HG03045 (cell line): ENCODE results near the gene WDR86.

ENCODE experiments used
- ATAC-seq: cut with Tn5 transposase; IDR thresholded peaks from one replicate; pipeline ENCODE4 v1.9.1; 2021; ENCODE audit warnings: mild to moderate bottlenecking, moderate library complexity; ENCODE audit not compliant: unreplicated experiment

WDR86 gene

GRCh38 chr7:151428378-151429236 lies 18.8 kb upstream of the WDR86 start:
- no peak for ATAC-seq

DNA sequence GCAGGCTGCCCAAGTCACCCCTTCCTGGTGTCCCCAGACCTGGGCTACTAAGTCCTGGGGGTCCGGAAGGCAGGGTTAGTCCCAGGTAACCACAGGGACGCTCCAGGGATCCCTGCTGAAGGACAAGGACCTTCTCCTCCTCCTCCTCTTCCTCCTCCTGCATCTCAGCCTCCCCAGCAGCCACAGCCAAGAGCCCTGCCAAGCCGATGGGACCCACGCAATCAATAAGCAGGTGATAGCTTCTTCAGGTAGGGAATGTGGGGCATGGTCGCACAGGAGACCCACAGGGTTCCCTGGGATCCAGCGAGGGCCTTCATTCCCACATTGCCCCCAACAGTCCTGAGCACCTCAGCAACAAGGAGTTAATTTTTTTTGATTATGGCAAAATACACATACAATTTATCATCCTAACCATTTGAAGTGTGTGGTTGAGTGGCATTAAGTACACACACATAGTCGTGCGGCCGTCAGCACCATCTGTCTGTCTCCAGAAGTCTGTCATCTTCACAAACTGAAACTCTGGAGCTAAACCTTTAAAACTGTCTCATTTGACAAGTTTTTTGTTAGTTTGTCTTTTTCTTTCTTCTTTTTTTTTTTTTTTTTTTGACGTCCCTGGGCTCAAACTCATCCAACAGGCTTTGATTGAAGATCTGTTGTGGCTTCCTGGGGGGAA lies 18.0 kb upstream of the WDR86 start:
- ATAC-seq, result no peak

- no peak for ATAC-seq
Measured at GRCh38 chr7:151426904-151427704, 17.3 kb upstream of the WDR86 start.

GRCh38 chr7:151426441-151426903 lies 16.6 kb upstream of the WDR86 start:
- ATAC-seq, result no peak

- ATAC-seq, result no peak
Measured at GRCh38 chr7:151425670-151426440, 16.0 kb upstream of the WDR86 start.

GRCh38 chr7:151424799-151425198 lies 15.0 kb upstream of the WDR86 start:
- ATAC-seq, result no peak

DNA sequence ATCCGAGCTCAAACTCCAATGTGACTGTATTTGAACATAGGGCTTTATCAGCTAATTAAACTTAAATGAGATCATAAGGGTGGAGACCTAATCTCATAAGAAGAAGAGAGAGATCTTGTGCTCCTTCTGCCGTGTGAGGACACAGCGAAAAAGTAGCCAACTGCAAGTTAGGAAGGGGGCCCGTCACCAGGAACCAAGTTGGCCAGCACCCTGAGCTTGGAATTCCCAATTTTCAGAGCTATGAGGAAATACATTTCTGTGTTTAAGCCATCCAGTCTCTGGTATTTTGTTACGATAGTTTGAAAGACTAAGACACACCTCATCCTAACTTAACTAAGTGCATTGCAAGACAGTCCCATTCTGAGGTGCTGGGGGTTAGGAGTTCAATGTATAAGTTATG lies 14.1 kb upstream of the WDR86 start:
- ATAC-seq, result no peak

- ATAC-seq, result no peak
Measured at GRCh38 chr7:151423226-151423625, 13.4 kb upstream of the WDR86 start.

GRCh38 chr7:151422212-151422611 lies 12.4 kb upstream of the WDR86 start:
- no peak for ATAC-seq

GRCh38 chr7:151420144-151420543 lies 10.3 kb upstream of the WDR86 start:
- ATAC-seq, result no peak

- no peak for ATAC-seq
Measured at GRCh38 chr7:151416941-151417315, 7.1 kb upstream of the WDR86 start.

GRCh38 chr7:151416112-151416940 lies 6.5 kb upstream of the WDR86 start:
- ATAC-seq, result no peak

DNA sequence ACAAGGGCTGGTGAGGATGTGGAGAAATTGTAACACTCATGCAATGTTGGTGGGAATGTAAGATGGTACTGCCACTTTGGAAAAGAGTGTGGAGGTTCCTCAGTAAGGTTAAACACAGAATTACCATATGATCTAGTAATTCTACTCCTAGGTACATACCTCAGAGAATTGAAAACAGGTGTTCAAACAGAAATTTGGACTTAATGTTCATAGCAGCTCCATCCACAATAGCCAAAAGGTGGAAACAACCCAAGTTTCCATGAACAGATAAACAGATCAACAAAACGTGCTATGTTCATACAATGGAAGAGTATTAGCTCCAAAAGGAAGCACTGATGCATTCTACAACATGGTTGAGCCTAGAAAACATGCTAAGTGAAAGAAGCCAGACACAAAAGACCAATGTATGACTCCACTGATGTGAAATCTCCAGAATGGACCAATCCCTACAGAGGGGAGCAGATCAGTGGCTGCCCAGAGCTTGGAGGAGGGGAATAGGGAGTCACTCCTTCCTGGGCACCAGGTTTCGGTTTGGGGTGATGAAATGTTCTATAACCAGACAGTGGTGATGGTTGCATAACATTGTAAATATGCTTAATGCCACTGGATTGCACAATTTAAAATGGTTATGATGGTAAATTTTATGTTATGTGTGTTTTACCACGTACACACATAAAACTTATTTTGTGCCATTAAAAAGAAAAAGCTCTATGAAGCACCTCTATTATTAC lies 5.7 kb upstream of the WDR86 start:
- ATAC-seq, result no peak

GRCh38 chr7:151413241-151413640 lies 3.4 kb upstream of the WDR86 start:
- ATAC-seq, result no peak

- no peak for ATAC-seq
Measured at GRCh38 chr7:151412318-151412717, 2.5 kb upstream of the WDR86 start.

- ATAC-seq, result no peak
Measured at GRCh38 chr7:151411551-151411950, 1.7 kb upstream of the WDR86 start.

DNA sequence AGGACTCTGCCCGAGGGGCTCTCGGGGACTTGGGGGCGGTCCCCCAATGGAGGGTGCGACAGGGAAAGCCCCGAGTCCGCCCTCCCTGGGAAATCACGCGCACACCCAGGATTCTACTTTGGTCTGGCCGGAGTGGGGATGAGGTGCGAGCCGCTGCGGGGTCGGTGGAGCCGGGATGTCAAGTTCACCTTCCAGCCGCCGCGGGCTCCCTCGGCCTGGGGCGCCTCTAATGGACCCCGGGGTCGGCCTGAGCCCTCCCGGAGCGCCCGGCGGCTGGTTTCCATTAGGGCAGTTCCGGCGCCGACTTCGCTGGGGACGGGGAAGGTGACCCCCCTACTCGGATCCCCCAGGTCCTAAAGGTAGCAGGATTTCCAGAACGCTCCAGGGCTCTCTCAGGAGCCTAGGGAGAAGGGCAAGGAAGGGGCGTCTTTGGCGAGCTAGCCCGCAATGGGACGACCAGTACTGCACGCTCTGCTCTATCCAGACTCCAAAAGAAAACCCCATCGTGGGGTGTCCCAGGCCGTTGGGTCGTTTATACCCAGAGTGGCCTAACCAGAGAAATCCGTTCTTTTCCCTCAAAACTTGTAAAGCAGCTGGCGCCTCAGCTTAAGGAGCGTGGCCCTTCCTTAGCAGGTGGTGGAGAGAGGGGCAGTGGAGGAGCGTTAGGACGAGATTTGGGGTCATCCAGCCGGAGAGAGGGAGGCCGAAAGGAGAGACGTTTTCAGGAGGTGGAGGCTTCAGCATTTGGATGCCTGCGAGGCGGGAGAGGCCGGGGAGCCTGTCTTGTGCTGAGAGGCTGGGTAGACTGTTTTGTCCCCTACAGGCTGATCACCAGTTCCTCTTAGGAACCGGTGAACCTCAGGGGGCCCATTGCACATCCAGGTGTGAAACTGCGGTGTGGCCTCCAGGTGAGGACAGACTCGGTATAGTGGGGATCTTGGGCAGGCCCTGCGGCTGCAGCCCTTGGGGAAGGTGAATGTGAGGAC lies 860 bp upstream of the WDR86 start:
- ATAC-seq, result no peak
